Ascending aorta (tissue), 2 donors: Measurements from ENCODE around the gene NR1I3. TPM values are rescaled to one million over a fixed set of nuclear protein-coding genes. Genes with fewer than 3 reads are reported as not detected.

ENCODE experiments used
- DNase-seq, 2 donors: peaks; one replicate each; pipeline ENCODE4 v3.0.0-alpha.2; 2019; ENCODE audit warnings: low spot score in 2 of 2
- H3K27ac ChIP-seq, 2 donors: fragments of 200-600 bp; sonication (generic); one replicate each; pipeline ENCODE4 v1.5.1; 2016 to 2017; ENCODE audit warnings: mild to moderate bottlenecking in 1 of 2
- H3K27me3 ChIP-seq: fragments of 200-600 bp; sonication (generic); one replicate; pipeline ENCODE4 v1.5.1; 2017
- H3K36me3 ChIP-seq, 2 donors: fragments of 200-600 bp; sonication (generic); one replicate each; pipeline ENCODE4 v1.5.1; 2016
- H3K4me1 ChIP-seq, 2 donors: fragments of 200-600 bp; sonication (generic); one replicate each; pipeline ENCODE4 v1.5.1; 2016 to 2017; ENCODE audit warnings: mild to moderate bottlenecking in 1 of 2
- H3K4me3 ChIP-seq, 2 donors: fragments of 200-600 bp; sonication (generic); one replicate each; pipeline ENCODE4 v1.5.1; 2016 to 2017; ENCODE audit warnings: mild to moderate bottlenecking in 1 of 2
- H3K9me3 ChIP-seq, 2 donors: fragments of 200-600 bp; sonication (generic); one replicate each; pipeline ENCODE4 v1.5.1; 2016
- CTCF ChIP-seq, 3 experiments: fragments of 200-600 bp in 2 of 3; fragments of 450-650 bp in 1 of 3; sonication (generic) in 2 of 3; IDR thresholded peaks; one replicate each; pipeline ENCODE4 v1.5.1; 2016 to 2019; ENCODE audit warnings: antibody characterized with exemption in 3 of 3, mild to moderate bottlenecking in 1 of 3, moderate library complexity in 1 of 3
- intact Hi-C: fragments of 100-400 bp; cut with DNase I; formaldehyde crosslinking; loops from one replicate; pipeline ENCODE4 v1.15.1; 2023
- total RNA-seq: library from RNA; depleted of rRNA; stranded (reverse); fragments of >200 nt; gene quantifications from one replicate; pipeline ENCODE4 v1.1.0, GENCODE V29; 2016

NR1I3 gene
- total RNA-seq, 1 donor from 2014 or later = 0.21 TPM

- Histone ChIP-seq H3K4me1 (peaks cover 7 to 16% of the 10 kb centered on the region in 2 donors), H3K27me3 (no peaks in the 10 kb centered on the region), H3K36me3 (peaks cover 12 to 28% of the 10 kb centered on the region in 2 donors), H3K27ac (peak overlapping the region in 1 of 2 donors; percentile 60), H3K9me3 (no peaks in the 10 kb centered on the region), H3K4me3 (peak overlapping the region in 1 of 2 donors; percentile 94)
- intact Hi-C loops = loop anchor here (1.0 to 5.0 kb wide), 3 partner anchors 87 to 155 kb away; partner anchors contain the start of genes CFAP126 and SDHC
- DNase-seq = peak in 1 of 2 donors; percentile 89
- peak; percentile 74 to 85 (median 77) for TF ChIP-seq CTCF (IDR thresholded peaks at IDR 0.05)
These were observed 10.7 kb downstream of the NR1I3 start for GRCh38 chr1:161227196-161227871.

GRCh38 chr1:161226759-161227158 lies 11.2 kb downstream of the NR1I3 start:
- peaks cover 7 to 16% of the 10 kb centered on the region in 2 donors for H3K4me1 ChIP-seq
- no peak for DNase-seq
- H3K36me3 ChIP-seq = peaks cover 12 to 28% of the 10 kb centered on the region in 2 donors
- no peaks in the 10 kb centered on the region for H3K9me3 ChIP-seq
- no peaks in the 10 kb centered on the region for H3K27me3 ChIP-seq
- peak overlapping the region; percentile 84 to 94 for H3K4me3 ChIP-seq
- intact Hi-C loops = loop anchor here (1.0 to 5.0 kb wide), 4 partner anchors 24 to 156 kb away; partner anchors contain the start of genes CFAP126, NDUFS2 and SDHC
- TF ChIP-seq CTCF (IDR thresholded peaks at IDR 0.05) = no peak
- H3K27ac ChIP-seq = peak overlapping the region in 1 of 2 donors; percentile 51

GRCh38 chr1:161226320-161226711 lies 11.7 kb downstream of the NR1I3 start:
- peaks cover 7 to 16% of the 10 kb centered on the region in 2 donors for H3K4me1 ChIP-seq
- H3K27ac ChIP-seq = peak overlapping the region; percentile 51 to 65
- intact Hi-C loops = loop anchor here (1.0 to 5.0 kb wide), 3 partner anchors 24 to 141 kb away; partner anchors contain the start of genes CFAP126, NDUFS2 and SDHC
- no peaks in the 10 kb centered on the region for H3K9me3 ChIP-seq
- H3K27me3 ChIP-seq = no peaks in the 10 kb centered on the region
- DNase-seq = no peak
- peaks cover 12 to 28% of the 10 kb centered on the region in 2 donors for H3K36me3 ChIP-seq
- TF ChIP-seq CTCF (IDR thresholded peaks at IDR 0.05) = no peak
- peak overlapping the region; percentile 84 to 94 for H3K4me3 ChIP-seq

GRCh38 chr1:161225534-161226319 lies 12.3 kb downstream of the NR1I3 start, which contains the start of gene TOMM40L:
Gene TOMM40L (plus strand): TSS chr1:161226060. CDS start chr1:161226490, 430 bp downstream.
- intact Hi-C loops = loop anchor here (1.0 to 5.0 kb wide), 3 partner anchors 23 to 142 kb away; partner anchors contain the start of genes CFAP126, NDUFS2 and SDHC
- peak within 1 kb of the TSS; percentile 51 to 65 for H3K27ac ChIP-seq
- peak within 1 kb of the TSS; percentile 84 to 94 for H3K4me3 ChIP-seq

More at GRCh38 chr1:161225534-161226319, 12.3 kb downstream of the NR1I3 start, which contains the start of gene TOMM40L:
- H3K36me3 ChIP-seq = peaks cover 12 to 28% of the 10 kb centered on the region in 2 donors
- peak in 2 of 3 experiments; percentile 27 to 36 for TF ChIP-seq CTCF (IDR thresholded peaks at IDR 0.05)
- no peaks in the 10 kb centered on the region for H3K9me3 ChIP-seq
- peak; percentile 79 to 96 for DNase-seq
- peaks cover 7 to 16% of the 10 kb centered on the region in 2 donors for H3K4me1 ChIP-seq
- no peaks in the 10 kb centered on the region for H3K27me3 ChIP-seq
